Heart left ventricle (tissue), 16 donors: ENCODE measurements around the gene PRPF6. TPM values are rescaled to one million over a fixed set of nuclear protein-coding genes. Genes with fewer than 3 reads are reported as not detected.

Source experiments
- ATAC-seq, 4 donors: fragments of 200-7000 bp; cut with Tn5 transposase; one replicate each; pipeline ENCODE4 v1.9.1; 2020 to 2022; ENCODE audit warnings: moderate library complexity in 4 of 4, mild to moderate bottlenecking in 3 of 4, moderate number of reproducible peaks in 1 of 4
- DNase-seq, 5 donors: peaks; one replicate each; pipeline ENCODE4 v3.0.0-alpha.2; 2020
- H3K27ac ChIP-seq, 12 donors: fragments of 200-600 bp; sonication (generic) in 4 of 12; one replicate each; pipeline versions ENCODE4 v1.5.0 to v1.8.0; 2016 to 2022; ENCODE audit warnings: mild to moderate bottlenecking in 2 of 12
- H3K27me3 ChIP-seq, 9 donors: fragments of 200-600 bp; sonication (generic) in 2 of 9; one replicate each; pipeline versions ENCODE4 v1.5.1 to v1.8.0; 2016 to 2022; ENCODE audit warnings: mild to moderate bottlenecking in 3 of 9
- H3K36me3 ChIP-seq, 9 donors: fragments of 200-600 bp; sonication (generic) in 2 of 9; one replicate each; pipeline versions ENCODE4 v1.5.0 to v1.8.0; 2018 to 2022; ENCODE audit warnings: mild to moderate bottlenecking in 2 of 9
- H3K4me1 ChIP-seq, 12 donors: fragments of 200-600 bp; sonication (generic) in 4 of 12; one replicate each; pipeline versions ENCODE4 v1.5.0 to v1.8.0; 2016 to 2022; ENCODE audit warnings: mild to moderate bottlenecking in 3 of 12
- H3K4me3 ChIP-seq, 12 donors: fragments of 200-600 bp; sonication (generic) in 4 of 12; one replicate each; pipeline versions ENCODE4 v1.5.0 to v1.8.0; 2017 to 2022; ENCODE audit warnings: mild to moderate bottlenecking in 9 of 12, moderate library complexity in 4 of 12
- H3K9me3 ChIP-seq, 12 donors: fragments of 200-600 bp; sonication (generic) in 4 of 12; one replicate each; pipeline versions ENCODE4 v1.5.0 to v1.8.0; 2016 to 2022; ENCODE audit warnings: mild to moderate bottlenecking in 1 of 12
- POLR2A ChIP-seq, 2 donors: fragments of 450-650 bp; IDR thresholded peaks; one replicate each; pipeline ENCODE4 v1.6.1; 2017; ENCODE audit warnings: antibody characterized with exemption in 2 of 2, mild to moderate bottlenecking in 2 of 2, moderate library complexity in 2 of 2
- whole genome bisulfite sequencing, 4 donors: extraction: QIAGEN DNeasy Blood & Tissue Kit in 2 of 4; methylation state at CpG; one replicate each; pipeline versions ENCODE4 v1.1.5 to v1.1.7; 2013 to 2018; 5-methylcytosine and 5-hydroxymethylcytosine counted together
- intact Hi-C, 10 donors: fragments of 100-400 bp; cut with DNase I; formaldehyde crosslinking; loops; one replicate each; pipeline versions ENCODE4 v1.11.1 to v1.14.2; 2022
- polyA plus RNA-seq, 2 donors: library from polyadenylated mRNA; stranded (reverse); fragments of 200-250 nt; gene quantifications; one replicate each; pipeline ENCODE4 v1.2.3, GENCODE V29; 2013
- total RNA-seq, 9 donors: library from RNA; depleted of rRNA in 2 of 9; stranded (reverse); fragments of >200 nt in 2 of 9; fragmentation: NEBNext Ultra II Directional in 3 of 9; extraction: Animal tissue kit (Norgen Biotek cat#: 25700) in 3 of 9; gene quantifications; one replicate each; pipeline versions ENCODE4 v1.1.0 to v1.2.4, GENCODE V29; 2016 to 2023
- TF ChIP-seq, protein P1 (sequence below), 12 donors: fragments of 200-600 bp; sonication (generic) in 4 of 12; IDR thresholded peaks; one replicate each; pipeline versions ENCODE4 v1.5.0 to v1.8.0; 2018 to 2022; ENCODE audit warnings: antibody characterized with exemption in 12 of 12, mild to moderate bottlenecking in 5 of 12
- donor health status: ischemic (EF 13 %, LVEDD 7.1; RV severe dilation, severe dysfunction).
- donor health status: healthy with polysubstance abuse.
- donor health status: DM: no; HTN: yes; CAD: no.
- donor health status: DM: no; HTN: no; CAD: no.
- donor health status: ischemic (EF 25% LVEDD 6.9; RV normal size, moderate dysfunction).
- donor health status: ischemic (EF 25% LVEDD 5.7; RV mildly dilated, moderate dysfunction).
- donor health status: healthy.
- donor health status: DM: yes; HTN: yes; CAD: no.
- donor health status: ischemic (EF 35%, LVEDD 5.7; RV mildly dilated, moderate dysfunction).
- donor health status: nonischemic (EF 11% LVEDD 7.7; RV severe dilation, severe dysfunction).
- donor health status: DM: yes; HTN: yes; CAD: no.
- donor health status: PGD.
- donor health status: ischemic (EF 29% LVEDD 5.4; RV normal size, mild dysfunction).
- donor health status: nonischemic (EF 23%, LVEDD 6.1; RV moderate dilation, normal function).

PRPF6 gene
- total and polyA plus RNA-seq, 11 donors = 31.0 to 62.6 (median 47.6) TPM

DNA sequence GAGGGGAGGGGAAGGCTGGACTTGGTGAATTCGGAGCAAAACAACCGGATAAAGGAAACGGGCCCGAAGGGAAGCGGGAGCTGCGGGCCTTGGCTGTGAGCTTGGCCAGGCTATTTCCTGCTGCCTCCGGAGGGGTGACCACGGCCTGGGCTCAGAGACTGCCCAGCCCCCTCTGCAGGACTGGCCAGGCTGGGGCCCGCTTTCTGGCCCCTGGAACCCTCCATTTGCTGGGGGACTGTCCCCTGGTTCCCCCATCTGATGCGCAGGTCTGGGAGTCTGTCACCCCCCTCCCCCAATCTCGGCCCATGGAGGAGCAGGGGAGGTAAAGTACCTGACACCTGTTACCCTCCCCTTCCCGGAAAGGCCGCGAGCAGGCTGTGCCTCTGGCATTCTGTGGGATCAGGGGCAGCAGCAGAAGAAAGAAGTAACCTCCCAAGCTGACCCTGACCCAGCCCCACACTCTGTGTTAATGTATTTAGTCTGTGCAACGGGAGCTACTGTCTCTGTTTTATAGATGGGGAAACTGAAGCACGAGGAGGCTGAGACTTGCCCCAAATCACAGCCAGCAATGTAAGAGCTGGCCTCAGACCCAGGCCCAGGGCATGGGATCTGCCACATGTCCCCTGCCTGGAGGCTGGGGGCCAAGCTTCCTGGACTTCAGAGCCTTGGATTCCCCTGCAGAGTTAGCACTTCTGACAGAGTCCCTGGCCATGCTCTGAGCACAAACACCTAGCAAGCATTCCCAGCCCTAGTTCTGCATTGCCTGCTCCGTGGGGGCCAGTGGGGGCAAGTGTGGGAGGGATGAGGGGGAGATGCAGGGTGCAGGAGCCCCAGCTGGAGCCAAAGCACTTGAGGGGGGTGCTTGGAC lies 58.6 kb downstream of the PRPF6 start:
- peak in 2 of 4 donors; percentile 47 to 52 for ATAC-seq

DNA sequence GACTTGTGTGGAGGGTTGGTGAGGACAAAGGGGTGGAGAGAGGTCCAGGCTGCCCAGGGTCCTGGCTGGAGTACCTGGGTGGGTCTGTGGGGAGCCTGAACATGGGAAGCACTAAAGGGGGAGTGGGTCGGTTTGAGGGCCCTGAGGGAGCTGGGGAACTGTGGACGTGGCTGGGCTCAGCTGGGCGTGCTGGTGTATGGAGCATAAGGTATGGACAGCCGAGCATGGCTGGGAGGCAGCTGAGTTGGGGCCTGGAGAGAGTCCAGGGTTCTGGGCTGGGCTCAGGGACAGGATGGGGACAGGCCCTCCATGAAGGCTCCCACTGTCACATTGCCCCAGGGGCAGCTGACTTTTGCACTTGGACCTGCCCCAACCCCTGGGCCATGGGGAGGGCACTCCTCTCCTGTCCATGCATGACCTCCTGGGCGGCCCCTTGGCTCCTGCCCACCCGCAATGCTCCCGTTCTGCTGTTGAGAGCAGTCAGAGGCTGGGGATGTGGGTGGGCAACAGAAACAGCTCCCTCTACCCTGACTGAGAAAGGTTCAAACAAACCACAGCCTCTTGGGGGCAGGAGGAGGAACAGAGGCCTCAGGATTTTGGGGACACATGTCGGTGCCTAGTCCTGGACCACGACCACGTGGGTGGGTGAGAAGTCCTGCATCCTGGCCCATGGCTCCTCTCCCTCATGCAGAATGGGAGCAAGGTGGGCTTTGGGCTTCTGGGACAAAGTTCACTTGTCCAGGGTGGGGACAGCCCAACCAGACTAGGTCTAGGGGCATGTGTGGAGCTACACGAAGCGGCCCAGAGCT lies 59.5 kb downstream of the PRPF6 start:
- Histone ChIP-seq H3K4me1 (peaks cover 8 to 68% (median 35%) of the 10 kb centered on the region in 12 donors), H3K4me3 (no peak overlapping the region), H3K9me3 (no peaks in the 10 kb centered on the region), H3K27ac (peak overlapping the region in 11 of 12 donors; percentile 5 to 93 (median 81)), H3K36me3 (peaks cover 0 to 2% (median 0%) of the 10 kb centered on the region in 9 donors), H3K27me3 (peaks cover 0 to 71% (median 44%) of the 10 kb centered on the region in 9 donors)
- 63 to 70% (median 66%) methylated on average over 9 to 12 of the region's 12 CpGs for WGBS, 4 donors
- intact Hi-C loops = no loop called here
- DNase-seq = peak in 1 of 5 donors; percentile 20
- ATAC-seq = no peak
- TF ChIP-seq POLR2A (IDR thresholded peaks at IDR 0.05) = no peak

More for the DNA sequence above, 58.6 kb downstream of the PRPF6 start:
- 7 to 12% (median 9%) methylated on average over 8 to 17 of the region's 17 CpGs for WGBS, 4 donors
- Histone ChIP-seq H3K27me3 (peaks cover 0 to 64% (median 44%) of the 10 kb centered on the region in 9 donors), H3K27ac (peak overlapping the region; percentile 5 to 93 (median 78)), H3K4me3 (peak overlapping the region; percentile 9 to 62 (median 56)), H3K36me3 (peaks cover 0 to 9% (median 7%) of the 10 kb centered on the region in 9 donors), H3K4me1 (peaks cover 8 to 68% (median 34%) of the 10 kb centered on the region in 12 donors), H3K9me3 (no peaks in the 10 kb centered on the region)
- no peak for TF ChIP-seq POLR2A (IDR thresholded peaks at IDR 0.05)
- TF ChIP-seq, protein P1, sequence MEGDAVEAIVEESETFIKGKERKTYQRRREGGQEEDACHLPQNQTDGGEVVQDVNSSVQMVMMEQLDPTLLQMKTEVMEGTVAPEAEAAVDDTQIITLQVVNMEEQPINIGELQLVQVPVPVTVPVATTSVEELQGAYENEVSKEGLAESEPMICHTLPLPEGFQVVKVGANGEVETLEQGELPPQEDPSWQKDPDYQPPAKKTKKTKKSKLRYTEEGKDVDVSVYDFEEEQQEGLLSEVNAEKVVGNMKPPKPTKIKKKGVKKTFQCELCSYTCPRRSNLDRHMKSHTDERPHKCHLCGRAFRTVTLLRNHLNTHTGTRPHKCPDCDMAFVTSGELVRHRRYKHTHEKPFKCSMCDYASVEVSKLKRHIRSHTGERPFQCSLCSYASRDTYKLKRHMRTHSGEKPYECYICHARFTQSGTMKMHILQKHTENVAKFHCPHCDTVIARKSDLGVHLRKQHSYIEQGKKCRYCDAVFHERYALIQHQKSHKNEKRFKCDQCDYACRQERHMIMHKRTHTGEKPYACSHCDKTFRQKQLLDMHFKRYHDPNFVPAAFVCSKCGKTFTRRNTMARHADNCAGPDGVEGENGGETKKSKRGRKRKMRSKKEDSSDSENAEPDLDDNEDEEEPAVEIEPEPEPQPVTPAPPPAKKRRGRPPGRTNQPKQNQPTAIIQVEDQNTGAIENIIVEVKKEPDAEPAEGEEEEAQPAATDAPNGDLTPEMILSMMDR (IDR thresholded peaks at IDR 0.05) = no peak
- peak in 1 of 5 donors; percentile 16 for DNase-seq
- intact Hi-C loops = loop anchor here in 9 of 10 donors (1.0 to 10.0 kb wide), 7 partner anchors 17 to 83 kb away; partner anchors contain the start of gene PRPF6 (in 4 of the 9)

DNA sequence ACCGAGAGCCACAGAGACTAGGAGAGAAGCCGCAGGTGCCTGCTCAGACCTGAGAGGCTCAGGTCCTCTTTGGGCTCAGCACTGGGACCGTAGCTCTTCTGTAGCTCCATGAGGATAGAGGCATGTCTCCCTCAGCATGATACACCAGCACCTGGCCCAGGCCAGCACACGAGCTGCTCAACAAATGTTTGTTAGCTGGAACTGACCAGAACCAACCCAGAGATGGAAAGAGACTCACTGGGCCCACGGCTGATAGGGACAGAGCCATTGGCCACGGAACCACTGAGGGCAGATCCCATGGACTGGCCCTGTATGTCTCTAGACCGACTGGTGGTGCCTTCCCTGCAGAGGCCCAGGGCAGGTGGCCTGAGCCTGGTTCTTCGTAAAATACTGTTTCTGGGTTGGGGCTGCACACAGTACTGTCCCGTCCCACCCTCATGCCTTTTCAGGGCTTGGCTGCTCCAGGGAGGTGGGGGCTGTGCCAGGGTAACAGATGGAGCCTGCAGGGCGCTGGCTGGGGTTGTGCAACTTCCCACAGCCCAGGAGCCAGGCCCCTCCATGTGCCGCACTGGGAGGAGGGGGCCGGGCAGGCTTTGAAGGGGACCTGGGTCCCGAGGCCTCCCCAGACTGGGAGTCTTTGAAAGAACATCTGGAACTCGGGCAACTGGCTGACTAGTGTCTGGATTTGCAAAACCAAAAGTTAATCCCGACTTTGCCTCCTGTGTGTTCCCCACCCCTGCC lies 60.3 kb downstream of the PRPF6 start:
- Histone ChIP-seq H3K27me3 (peaks cover 0 to 75% (median 51%) of the 10 kb centered on the region in 9 donors), H3K27ac (peak overlapping the region in 11 of 12 donors; percentile 60 to 93 (median 82)), H3K4me1 (peaks cover 8 to 61% (median 35%) of the 10 kb centered on the region in 12 donors), H3K9me3 (no peaks in the 10 kb centered on the region), H3K4me3 (peak overlapping the region in 8 of 12 donors; percentile 42 to 61 (median 49)), H3K36me3 (no peaks in the 10 kb centered on the region)
- no peak for ATAC-seq
- intact Hi-C loops = no loop called here
- TF ChIP-seq, protein P1 (IDR thresholded peaks at IDR 0.05) = no peak
- TF ChIP-seq POLR2A (IDR thresholded peaks at IDR 0.05) = no peak
- no peak for DNase-seq
- 46 to 56% (median 52%) methylated on average over 12 to 15 of the region's 15 CpGs for WGBS, 4 donors

DNA sequence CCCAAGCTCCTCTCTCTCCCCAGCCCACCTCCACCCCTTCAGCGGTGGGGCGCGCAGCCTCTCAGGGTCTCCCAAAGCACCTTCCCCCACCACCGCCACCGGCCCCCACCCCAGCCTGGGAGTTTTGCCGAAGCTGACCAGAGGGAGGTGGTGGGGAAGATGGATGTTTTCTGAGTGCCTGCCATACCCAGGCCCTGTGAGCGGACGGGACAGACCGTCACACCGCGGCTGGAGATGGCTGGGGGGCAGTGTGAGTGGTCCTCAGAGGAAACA lies 60.8 kb downstream of the PRPF6 start:
- Histone ChIP-seq H3K4me3 (peak overlapping the region; percentile 6 to 61 (median 46)), H3K4me1 (peaks cover 8 to 61% (median 35%) of the 10 kb centered on the region in 12 donors), H3K27ac (peak overlapping the region; percentile 60 to 93 (median 80)), H3K36me3 (peaks cover 0 to 5% (median 0%) of the 10 kb centered on the region in 9 donors), H3K27me3 (peaks cover 0 to 75% (median 49%) of the 10 kb centered on the region in 9 donors), H3K9me3 (no peaks in the 10 kb centered on the region)
- intact Hi-C loops = no loop called here
- no peak for TF ChIP-seq POLR2A (IDR thresholded peaks at IDR 0.05)
- TF ChIP-seq, protein P1 (IDR thresholded peaks at IDR 0.05) = no peak
- ATAC-seq = no peak
- WGBS, 4 donors = 8 to 16% (median 10%) methylated on average over 11 of the region's 11 CpGs
- DNase-seq = no peak
